GM21737 (cell line): ENCODE results near the gene DHRSX.
"Not testable (repeated sequence)": the region's sequence is repeated elsewhere in the genome, so short reads cannot be mapped to it uniquely, and the experiment has no call there.

ENCODE experiments used
- ATAC-seq: cut with Tn5 transposase; IDR thresholded peaks from one replicate; pipeline ENCODE4 v1.9.1; 2021; ENCODE audit warnings: mild to moderate bottlenecking, moderate library complexity; ENCODE audit not compliant: unreplicated experiment

The DHRSX gene

GRCh38 chrX:2460821-2461710, 39.7 kb downstream of the DHRSX start:
- ATAC-seq: not testable (repeated sequence)

GRCh38 chrX:2460048-2460447, 40.7 kb downstream of the DHRSX start:
- not testable (repeated sequence) for ATAC-seq

GRCh38 chrX:2458309-2458708, 42.5 kb downstream of the DHRSX start:
- no peak for ATAC-seq

- no peak for ATAC-seq
Measured at GRCh38 chrX:2457289-2458133, 43.3 kb downstream of the DHRSX start.

GRCh38 chrX:2456091-2456490, 44.7 kb downstream of the DHRSX start:
- not testable (repeated sequence) for ATAC-seq

- ATAC-seq: not testable (repeated sequence)
Measured at GRCh38 chrX:2454620-2455019, 46.2 kb downstream of the DHRSX start.

- no peak for ATAC-seq
Measured at GRCh38 chrX:2452799-2453198, 48.0 kb downstream of the DHRSX start.

GRCh38 chrX:2452317-2452784, 48.4 kb downstream of the DHRSX start:
- no peak for ATAC-seq

GRCh38 chrX:2451501-2452316, 49.1 kb downstream of the DHRSX start:
- no peak for ATAC-seq

- ATAC-seq: no peak
Measured at GRCh38 chrX:2450681-2451080, 50.1 kb downstream of the DHRSX start.

- no peak for ATAC-seq
Measured at GRCh38 chrX:2449135-2449886, 51.5 kb downstream of the DHRSX start.

GRCh38 chrX:2447484-2447883, 53.3 kb downstream of the DHRSX start:
- ATAC-seq: no peak

- no peak for ATAC-seq
Measured at GRCh38 chrX:2446815-2447214, 54.0 kb downstream of the DHRSX start.

GRCh38 chrX:2445662-2446623, 54.8 kb downstream of the DHRSX start:
- no peak for ATAC-seq

GRCh38 chrX:2442694-2443093, 58.1 kb downstream of the DHRSX start:
- no peak for ATAC-seq

GRCh38 chrX:2441466-2441865, 59.3 kb downstream of the DHRSX start:
- ATAC-seq: no peak

GRCh38 chrX:2439613-2440012, 61.2 kb downstream of the DHRSX start:
- no peak for ATAC-seq

GRCh38 chrX:2435465-2435864, 65.3 kb downstream of the DHRSX start:
- ATAC-seq: no peak
